Skin epidermis (tissue), 12 donors: Measurements from ENCODE around the gene PLD3.

ENCODE experiments used
- H3K27ac ChIP-seq, 21 experiments: fragments of 200-600 bp; sonication (generic) in 11 of 21; one replicate each; pipeline ENCODE4 v1.5.0; 2020; ENCODE audit warnings: mild to moderate bottlenecking in 3 of 21, inconsistent platforms in 2 of 21, moderate library complexity in 2 of 21
- H3K4me3 ChIP-seq, 7 experiments: fragments of 200-600 bp; sonication (generic) in 2 of 7; one replicate each; pipeline ENCODE4 v1.5.0; 2020; ENCODE audit warnings: inconsistent platforms in 2 of 7, mild to moderate bottlenecking in 2 of 7, moderate library complexity in 1 of 7

PLD3 gene

GRCh38 chr19:40380199-40381037 lies 31.9 kb downstream of the PLD3 start:
- no peak overlapping the region for H3K27ac ChIP-seq
- no peak overlapping the region for H3K4me3 ChIP-seq

GRCh38 chr19:40381321-40381720 lies 32.8 kb downstream of the PLD3 start:
- Histone ChIP-seq H3K27ac (no peak overlapping the region), H3K4me3 (no peak overlapping the region)

GRCh38 chr19:40383668-40384248 lies 35.3 kb downstream of the PLD3 start:
- H3K4me3 ChIP-seq = no peak overlapping the region
- H3K27ac ChIP-seq = no peak overlapping the region

GRCh38 chr19:40387155-40387554 lies 38.7 kb downstream of the PLD3 start:
- Histone ChIP-seq H3K27ac (no peak overlapping the region), H3K4me3 (no peak overlapping the region)

GRCh38 chr19:40388481-40388880 lies 40.0 kb downstream of the PLD3 start:
- Histone ChIP-seq H3K4me3 (no peak overlapping the region), H3K27ac (no peak overlapping the region)

- H3K4me3 ChIP-seq = no peak overlapping the region
These were observed 41.0 kb downstream of the PLD3 start for GRCh38 chr19:40389404-40390083.

GRCh38 chr19:40390084-40390742 lies 41.7 kb downstream of the PLD3 start, which contains the start of gene HIPK4:
Gene HIPK4, minus strand, starts transcription at chr19:40390181. Its CDS starts 279 bp downstream, at chr19:40389902.
- no peak within 1 kb of the TSS for H3K27ac ChIP-seq
- H3K4me3 ChIP-seq = no peak within 1 kb of the TSS

More at GRCh38 chr19:40389404-40390083, 41.0 kb downstream of the PLD3 start:
- no peak overlapping the region for H3K27ac ChIP-seq

- H3K4me3 ChIP-seq = no peak overlapping the region
- peak overlapping the region in 1 of 21 experiments; percentile 21 for H3K27ac ChIP-seq
These were observed 43.6 kb downstream of the PLD3 start for GRCh38 chr19:40392123-40392522.

GRCh38 chr19:40392894-40393517 lies 44.5 kb downstream of the PLD3 start:
- no peak overlapping the region for H3K4me3 ChIP-seq
- peak overlapping the region in 3 of 21 experiments; percentile 17 to 30 (median 21) for H3K27ac ChIP-seq

GRCh38 chr19:40393894-40394815 lies 45.7 kb downstream of the PLD3 start:
- Histone ChIP-seq H3K27ac (no peak overlapping the region), H3K4me3 (no peak overlapping the region)

- Histone ChIP-seq H3K4me3 (no peak overlapping the region), H3K27ac (no peak overlapping the region)
These were observed 46.3 kb downstream of the PLD3 start for GRCh38 chr19:40394816-40395210.

GRCh38 chr19:40395956-40396355 lies 47.5 kb downstream of the PLD3 start:
- Histone ChIP-seq H3K27ac (no peak overlapping the region), H3K4me3 (no peak overlapping the region)

- H3K4me3 ChIP-seq = no peak overlapping the region
These were observed 48.5 kb downstream of the PLD3 start for GRCh38 chr19:40396886-40397567.

GRCh38 chr19:40397568-40397906 lies 49.0 kb downstream of the PLD3 start:
- H3K27ac ChIP-seq = no peak overlapping the region
- H3K4me3 ChIP-seq = no peak overlapping the region

More at GRCh38 chr19:40396886-40397567, 48.5 kb downstream of the PLD3 start:
- H3K27ac ChIP-seq = no peak overlapping the region

GRCh38 chr19:40398417-40399131 lies 50.1 kb downstream of the PLD3 start:
- Histone ChIP-seq H3K27ac (peak overlapping the region in 1 of 21 experiments; percentile 20), H3K4me3 (peak overlapping the region in 1 of 7 experiments; percentile 19)

- no peak overlapping the region for H3K4me3 ChIP-seq
- H3K27ac ChIP-seq = no peak overlapping the region
These were observed 52.1 kb downstream of the PLD3 start for GRCh38 chr19:40400559-40400958.

- peak overlapping the region; percentile 35 to 63 (median 56) for H3K4me3 ChIP-seq
- H3K27ac ChIP-seq = peak overlapping the region in 19 of 21 experiments; percentile 0 to 85 (median 71)
These were observed 54.9 kb downstream of the PLD3 start for GRCh38 chr19:40403262-40403984.
